ENCODE data around the gene LRRC53.

- TF ChIP-seq CTCF (IDR thresholded peaks at IDR 0.05) (no peak), TCF7L2 (IDR thresholded peaks at IDR 0.05; ENCODE audit: low read depth, low read length) (no peak), POLR2AphosphoS5 (IDR thresholded peaks at IDR 0.05; ENCODE audit: low read depth, low read length) (no peak)
These were observed 19.4 kb upstream of the LRRC53 start for GRCh38 chr1:74531796-74532195.
